Measurements from ENCODE around the gene CFAP20DC.
"Not testable (repeated sequence)": the region's sequence is repeated elsewhere in the genome, so short reads cannot be mapped to it uniquely, and the experiment has no call there.

Gene CFAP20DC

DNA sequence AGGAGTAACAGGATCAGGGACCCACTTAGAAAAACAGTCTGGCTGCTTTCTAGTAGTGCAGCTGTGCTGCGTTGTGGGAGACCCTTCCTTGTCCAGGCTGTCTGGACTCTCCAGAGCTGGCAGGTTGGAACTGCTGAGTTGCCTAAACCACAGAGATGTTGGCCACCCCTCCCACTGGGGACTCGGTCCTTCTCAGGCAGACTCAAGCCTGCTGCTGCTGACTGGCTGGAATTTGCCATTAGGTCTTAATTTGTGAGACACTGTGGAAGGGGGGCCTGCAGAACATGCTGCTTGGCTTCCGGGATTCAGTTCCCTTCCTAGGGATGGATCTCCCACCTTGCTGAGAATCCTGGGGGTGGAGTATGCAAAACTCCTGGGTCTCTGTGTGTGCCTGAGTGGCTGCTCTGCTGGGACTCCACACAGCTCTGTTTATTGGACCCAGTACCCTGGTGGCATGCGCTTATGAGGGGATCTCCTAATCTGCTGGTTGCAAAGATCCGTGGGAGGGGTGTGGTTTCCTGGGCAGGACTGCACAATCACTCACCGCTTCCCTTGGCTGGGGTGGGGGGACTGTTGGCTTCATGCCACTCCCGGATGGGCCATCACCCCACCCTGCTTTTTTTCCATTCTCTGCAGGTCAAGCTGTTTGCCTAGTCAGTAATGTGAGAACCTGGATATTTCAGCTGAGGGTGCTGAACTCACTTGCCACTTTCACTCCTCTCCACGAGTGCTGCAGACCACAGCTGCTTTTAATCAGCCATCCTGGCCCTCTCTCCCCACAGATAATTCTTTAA, 150.5 kb downstream of the CFAP20DC start:
- no peaks in the 10 kb centered on the region for H3K9me3 ChIP-seq (replicated peaks; ENCODE audit: insufficient read depth, low read length)
- no peak for TF ChIP-seq CTCF (IDR thresholded peaks at IDR 0.05; ENCODE audit: low read length)
- no peak for TF ChIP-seq EZH2 (optimal IDR thresholded peaks at IDR 0.05; ENCODE audit: low read depth, low read length)
- no peak for TF ChIP-seq EZH2phosphoT487 (IDR thresholded peaks at IDR 0.05; ENCODE audit: low read length)
- H3K27ac ChIP-seq (ENCODE audit: low read length) = no peak overlapping the region
- no peak for DNase-seq
- H3K9ac ChIP-seq (ENCODE audit: low read length) = no peak overlapping the region
- H3K4me1 ChIP-seq (ENCODE audit: low read length) = no peaks in the 10 kb centered on the region
- H3K4me3 ChIP-seq (ENCODE audit: low read length) = no peak overlapping the region
- H2AFZ ChIP-seq (ENCODE audit: low read length) = no peak overlapping the region
- no peaks in the 10 kb centered on the region for H3K36me3 ChIP-seq (replicated peaks; ENCODE audit: insufficient read depth, low read length)
- H3K27me3 ChIP-seq (replicated peaks; ENCODE audit: insufficient read depth, low read length) = no peaks in the 10 kb centered on the region
- no peaks in the 10 kb centered on the region for H3F3A ChIP-seq (ENCODE audit: insufficient read depth, low read length)
- no peaks in the 10 kb centered on the region for H4K20me1 ChIP-seq (ENCODE audit: insufficient read depth, low read length)
- no peaks in the 10 kb centered on the region for H3K9me2 ChIP-seq (replicated peaks; ENCODE audit: insufficient read depth, low read length)
- no peak overlapping the region for H3K4me2 ChIP-seq (ENCODE audit: low read depth, low read length)
- no peaks in the 10 kb centered on the region for H3K79me2 ChIP-seq (ENCODE audit: low read length)

DNA sequence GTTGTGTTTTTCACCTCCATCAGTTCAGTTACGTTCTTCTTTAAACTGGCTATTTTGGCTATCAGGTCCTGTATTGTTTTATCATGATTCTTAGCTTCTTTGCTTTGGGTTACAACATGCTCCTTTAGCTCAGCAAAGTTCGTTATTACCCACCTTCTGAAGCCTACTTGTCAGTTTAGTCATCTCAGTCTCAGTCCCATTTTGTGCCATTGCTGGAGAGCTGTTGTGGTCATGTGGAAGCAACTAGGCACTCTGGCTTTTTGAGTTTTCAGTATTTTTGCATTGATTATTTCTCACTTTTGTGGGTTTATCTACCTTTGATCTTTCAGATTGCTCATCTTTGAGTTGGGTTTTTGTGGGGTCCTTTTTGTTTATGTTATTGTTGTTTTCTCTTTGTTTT, 151.3 kb downstream of the CFAP20DC start:
- Histone ChIP-seq H4K20me1 (ENCODE audit: insufficient read depth, low read length) (no peaks in the 10 kb centered on the region), H3K9me3 (replicated peaks; ENCODE audit: insufficient read depth, low read length) (no peaks in the 10 kb centered on the region), H3K4me3 (ENCODE audit: low read length) (no peak overlapping the region), H3K27me3 (replicated peaks; ENCODE audit: insufficient read depth, low read length) (no peaks in the 10 kb centered on the region), H3K27ac (ENCODE audit: low read length) (no peak overlapping the region), H3K36me3 (replicated peaks; ENCODE audit: insufficient read depth, low read length) (no peaks in the 10 kb centered on the region), H3K9ac (ENCODE audit: low read length) (no peak overlapping the region), H3K4me1 (ENCODE audit: low read length) (no peaks in the 10 kb centered on the region), H2AFZ (ENCODE audit: low read length) (no peak overlapping the region), H3K4me2 (ENCODE audit: low read depth, low read length) (no peak overlapping the region), H3F3A (ENCODE audit: insufficient read depth, low read length) (no peaks in the 10 kb centered on the region), H3K9me2 (replicated peaks; ENCODE audit: insufficient read depth, low read length) (no peaks in the 10 kb centered on the region), H3K79me2 (ENCODE audit: low read length) (no peaks in the 10 kb centered on the region)
- TF ChIP-seq EZH2 (optimal IDR thresholded peaks at IDR 0.05; ENCODE audit: low read depth, low read length) = no peak
- TF ChIP-seq EZH2phosphoT487 (IDR thresholded peaks at IDR 0.05; ENCODE audit: low read length) = no peak
- TF ChIP-seq CTCF (IDR thresholded peaks at IDR 0.05; ENCODE audit: low read length) = no peak
- DNase-seq = no peak

DNA sequence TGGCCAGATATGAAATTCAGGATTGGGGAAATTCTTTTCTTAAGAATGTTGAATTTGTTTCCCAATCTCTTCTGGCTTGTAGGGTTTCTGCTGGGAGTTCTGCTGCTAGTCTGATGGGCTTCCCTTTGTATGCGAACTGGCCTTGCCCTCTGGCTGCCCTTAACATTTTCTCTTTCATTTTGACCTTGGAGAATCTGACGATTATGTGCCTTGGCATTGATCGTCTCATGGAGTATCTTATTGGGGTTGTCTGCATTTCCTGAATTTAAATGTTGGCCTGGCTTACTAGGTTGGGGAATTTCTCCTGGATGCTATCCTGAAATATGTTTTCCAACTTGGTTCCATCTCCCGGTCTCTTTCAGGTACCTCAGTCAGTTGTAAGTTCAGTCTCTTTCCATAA, 152.2 kb downstream of the CFAP20DC start:
- Histone ChIP-seq H3K27ac (ENCODE audit: low read length) (no peak overlapping the region), H3K4me1 (ENCODE audit: low read length) (no peaks in the 10 kb centered on the region), H3K9ac (ENCODE audit: low read length) (no peak overlapping the region), H3K4me3 (ENCODE audit: low read length) (no peak overlapping the region), H2AFZ (ENCODE audit: low read length) (no peak overlapping the region), H3K9me2 (replicated peaks; ENCODE audit: insufficient read depth, low read length) (no peaks in the 10 kb centered on the region), H3K79me2 (ENCODE audit: low read length) (no peaks in the 10 kb centered on the region), H3F3A (ENCODE audit: insufficient read depth, low read length) (no peaks in the 10 kb centered on the region), H3K4me2 (ENCODE audit: low read depth, low read length) (no peak overlapping the region), H3K9me3 (replicated peaks; ENCODE audit: insufficient read depth, low read length) (no peaks in the 10 kb centered on the region), H4K20me1 (ENCODE audit: insufficient read depth, low read length) (no peaks in the 10 kb centered on the region), H3K27me3 (replicated peaks; ENCODE audit: insufficient read depth, low read length) (no peaks in the 10 kb centered on the region), H3K36me3 (replicated peaks; ENCODE audit: insufficient read depth, low read length) (no peaks in the 10 kb centered on the region)
- DNase-seq = no peak
- no peak for TF ChIP-seq EZH2 (optimal IDR thresholded peaks at IDR 0.05; ENCODE audit: low read depth, low read length)
- TF ChIP-seq EZH2phosphoT487 (IDR thresholded peaks at IDR 0.05; ENCODE audit: low read length) = no peak
- TF ChIP-seq CTCF (IDR thresholded peaks at IDR 0.05; ENCODE audit: low read length) = no peak

DNA sequence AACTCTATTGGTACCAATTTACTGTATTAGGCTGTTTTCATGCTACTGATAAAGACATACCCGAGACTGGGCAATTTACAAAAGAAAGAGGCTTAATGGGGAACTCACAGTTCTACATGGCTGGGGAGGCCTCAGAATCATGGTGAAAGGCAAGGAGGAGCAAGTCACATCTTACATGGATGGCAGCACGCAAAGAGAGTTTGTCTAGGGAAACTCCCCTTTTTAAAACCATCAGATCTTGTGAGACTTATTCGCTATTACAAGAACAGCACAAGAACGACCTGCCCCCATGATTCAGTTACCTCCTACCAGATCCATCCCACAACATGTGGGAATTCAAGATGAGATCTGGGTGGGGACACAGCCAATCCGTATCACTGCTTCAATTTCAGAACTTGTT, 154.1 kb downstream of the CFAP20DC start:
- not testable (repeated sequence) for H3F3A ChIP-seq (ENCODE audit: insufficient read depth, low read length); H2AFZ ChIP-seq (ENCODE audit: low read length); H3K79me2 ChIP-seq (ENCODE audit: low read length); H3K4me3 ChIP-seq (ENCODE audit: low read length); DNase-seq; H3K27me3 ChIP-seq (replicated peaks; ENCODE audit: insufficient read depth, low read length); H3K9me3 ChIP-seq (replicated peaks; ENCODE audit: insufficient read depth, low read length); H4K20me1 ChIP-seq (ENCODE audit: insufficient read depth, low read length); H3K9ac ChIP-seq (ENCODE audit: low read length); H3K9me2 ChIP-seq (replicated peaks; ENCODE audit: insufficient read depth, low read length); H3K4me1 ChIP-seq (ENCODE audit: low read length); H3K27ac ChIP-seq (ENCODE audit: low read length); H3K36me3 ChIP-seq (replicated peaks; ENCODE audit: insufficient read depth, low read length); H3K4me2 ChIP-seq (ENCODE audit: low read depth, low read length)

- H3F3A ChIP-seq (ENCODE audit: insufficient read depth, low read length); H3K27ac ChIP-seq (ENCODE audit: low read length); H3K4me2 ChIP-seq (ENCODE audit: low read depth, low read length); H3K9ac ChIP-seq (ENCODE audit: low read length); H4K20me1 ChIP-seq (ENCODE audit: insufficient read depth, low read length); H3K27me3 ChIP-seq (replicated peaks; ENCODE audit: insufficient read depth, low read length); H2AFZ ChIP-seq (ENCODE audit: low read length); H3K4me3 ChIP-seq (ENCODE audit: low read length); H3K36me3 ChIP-seq (replicated peaks; ENCODE audit: insufficient read depth, low read length); H3K9me2 ChIP-seq (replicated peaks; ENCODE audit: insufficient read depth, low read length); H3K79me2 ChIP-seq (ENCODE audit: low read length); DNase-seq; H3K4me1 ChIP-seq (ENCODE audit: low read length); H3K9me3 ChIP-seq (replicated peaks; ENCODE audit: insufficient read depth, low read length): not testable (repeated sequence)
Measured at GRCh38 chr3:58892526-58892925, 157.3 kb downstream of the CFAP20DC start.
